GM18499 (cell line): ENCODE measurements around the gene SEMA3D.

ENCODE experiments used
- ATAC-seq: cut with Tn5 transposase; IDR thresholded peaks from one replicate; pipeline ENCODE4 v1.9.1; 2021; ENCODE audit warnings: moderate number of reproducible peaks; ENCODE audit not compliant: insufficient read depth, unreplicated experiment

SEMA3D gene

DNA sequence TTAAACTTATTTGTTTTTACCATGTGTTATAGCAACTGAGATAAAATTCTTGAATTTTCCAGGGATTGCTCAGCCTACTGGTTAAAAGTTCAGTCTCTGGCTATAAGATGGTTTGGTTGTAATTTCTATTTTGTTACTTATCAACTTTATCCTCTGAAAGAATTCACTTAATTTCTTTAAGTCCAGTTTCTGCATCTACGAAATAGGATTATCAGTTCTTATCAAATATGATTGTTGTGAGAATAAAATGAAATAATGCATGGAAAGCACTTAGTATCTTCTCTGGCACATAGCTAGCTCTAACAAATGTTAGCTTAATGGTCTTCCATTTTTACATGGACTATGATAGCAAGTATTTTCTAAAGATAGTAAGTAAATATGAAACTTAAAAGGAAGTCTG, 53.3 kb downstream of the SEMA3D start:
- ATAC-seq, result no peak

DNA sequence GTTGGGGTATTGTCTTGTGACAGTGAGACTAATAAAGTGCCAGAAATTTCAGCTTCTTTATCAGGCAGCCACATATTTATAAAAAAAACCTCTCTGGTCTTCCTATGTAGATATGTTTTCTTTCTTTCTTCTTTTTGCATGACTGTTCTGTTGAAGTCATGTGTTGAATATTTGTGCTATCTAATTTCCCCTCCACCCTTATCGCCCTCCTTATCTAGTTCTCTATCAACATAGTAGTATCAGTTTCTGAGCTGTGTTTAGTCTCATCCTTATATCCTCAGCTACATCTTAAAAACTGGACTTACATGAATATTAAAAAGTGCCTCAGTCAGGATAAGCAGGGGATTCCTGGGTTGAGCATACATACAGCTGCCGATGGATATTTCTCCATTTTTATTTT, 53.9 kb downstream of the SEMA3D start:
- no peak for ATAC-seq

DNA sequence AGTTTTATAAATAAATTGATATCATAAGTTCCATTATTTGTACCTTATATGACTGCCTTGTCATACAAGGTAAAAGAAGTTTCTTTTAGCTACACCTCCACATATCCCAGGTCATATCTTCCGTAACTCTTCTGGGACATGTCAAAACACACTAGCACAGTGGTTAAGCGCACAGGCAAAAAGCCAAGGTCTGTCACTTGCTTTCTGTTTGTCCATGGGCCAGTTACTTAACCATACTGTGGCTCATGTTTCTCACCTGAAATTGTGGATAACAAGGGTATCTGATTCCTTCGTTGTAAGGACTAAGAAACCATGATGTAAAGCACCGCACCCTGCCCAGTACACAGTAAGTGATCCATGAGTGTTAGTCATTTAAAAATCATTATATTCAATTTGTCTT, 56.2 kb downstream of the SEMA3D start:
- ATAC-seq, result no peak

DNA sequence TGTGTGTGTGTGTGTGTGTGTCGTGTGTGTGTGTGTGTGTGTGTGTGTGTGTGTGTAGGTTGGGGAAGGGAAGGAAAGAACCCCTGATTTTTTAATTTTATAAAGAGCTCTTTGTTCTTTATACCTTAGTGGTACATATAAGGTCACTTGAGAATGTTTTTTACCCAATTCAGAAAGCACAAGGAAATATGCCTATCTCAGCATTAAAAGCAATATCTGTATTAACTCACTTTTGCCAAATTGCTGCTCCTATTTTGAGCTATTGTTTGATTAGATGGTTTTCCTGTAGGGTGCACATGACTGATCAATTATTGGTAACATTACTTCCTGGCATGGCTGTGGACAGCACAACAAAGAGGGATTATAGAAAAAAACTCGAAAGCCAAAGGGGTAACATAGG, 60.5 kb downstream of the SEMA3D start:
- no peak for ATAC-seq

DNA sequence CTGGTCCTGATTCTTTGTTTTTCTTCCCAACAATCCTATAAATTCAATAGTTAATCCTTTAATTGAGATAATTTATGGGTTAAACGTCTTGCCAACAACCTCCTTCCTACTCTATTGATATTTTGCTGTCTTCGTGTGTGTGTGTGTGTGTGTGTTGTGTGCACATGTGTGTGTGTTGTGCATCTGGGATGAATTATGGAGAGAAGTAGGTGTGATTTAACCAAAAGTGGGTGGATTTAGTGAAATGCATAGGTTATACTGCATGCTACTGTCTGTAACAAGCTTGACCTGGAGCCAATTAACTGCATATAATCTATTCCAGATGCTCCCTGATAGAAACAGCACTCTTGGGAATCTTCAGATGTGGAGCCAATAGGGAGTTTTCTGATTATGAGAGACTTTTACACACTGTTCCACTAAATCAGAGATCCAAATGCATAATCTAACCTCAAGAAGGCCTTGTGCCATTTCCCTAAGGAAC, 61.2 kb downstream of the SEMA3D start:
- no peak for ATAC-seq

DNA sequence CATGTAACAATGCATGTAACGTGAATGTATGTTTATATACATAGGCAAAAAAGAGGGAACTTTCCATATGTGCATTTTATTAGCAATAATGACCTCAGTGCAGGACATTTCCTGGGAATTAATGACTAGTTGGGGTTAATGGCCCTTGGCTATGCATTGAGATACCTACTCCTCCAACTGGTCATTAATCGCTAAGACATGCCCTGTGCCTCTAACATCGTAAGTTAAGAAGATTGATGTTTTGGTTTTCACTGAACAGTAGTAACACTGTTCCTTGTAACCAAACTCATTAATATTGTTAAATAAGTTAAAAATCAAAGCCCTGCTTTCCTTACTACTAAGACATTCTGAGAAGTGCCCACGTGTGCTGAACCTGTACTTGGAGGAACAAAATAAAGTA, 61.7 kb downstream of the SEMA3D start:
- ATAC-seq, result no peak

DNA sequence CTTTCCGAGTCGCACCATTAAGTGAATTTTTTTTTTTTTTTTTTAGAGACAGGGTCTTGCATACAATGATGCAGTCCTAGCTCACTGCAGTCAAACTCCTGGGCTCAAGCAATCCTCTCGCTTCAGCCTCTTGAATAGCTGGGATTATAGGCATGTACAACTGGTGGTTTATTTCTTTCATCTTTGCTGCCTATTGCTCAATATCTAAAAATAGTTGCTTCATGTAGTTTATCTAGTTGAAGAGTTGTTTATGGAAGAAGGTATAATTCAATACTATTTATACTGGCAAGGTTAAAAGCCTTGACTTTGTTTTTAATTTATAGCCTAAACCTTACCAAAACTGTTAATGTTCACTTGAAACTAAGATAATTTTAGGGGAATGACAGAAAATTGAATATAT, 66.9 kb downstream of the SEMA3D start:
- no peak for ATAC-seq

DNA sequence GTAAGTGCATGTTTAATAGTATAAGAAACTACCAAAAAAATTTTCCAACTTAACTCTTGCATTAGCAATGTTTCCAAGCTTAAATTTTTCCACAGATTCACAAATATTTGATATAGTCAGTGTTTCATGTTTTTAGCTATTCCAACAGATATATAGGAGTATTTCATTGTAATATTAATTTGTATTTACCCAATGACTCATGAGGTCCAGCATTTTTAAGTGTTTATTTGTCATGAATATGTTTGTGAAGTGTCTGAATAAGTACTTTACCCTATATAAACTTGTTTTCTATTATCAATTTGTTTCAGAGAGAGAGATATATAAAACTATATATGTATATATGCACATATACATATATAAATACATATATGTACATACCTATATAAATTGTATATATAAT, 71.0 kb downstream of the SEMA3D start:
- no peak for ATAC-seq

DNA sequence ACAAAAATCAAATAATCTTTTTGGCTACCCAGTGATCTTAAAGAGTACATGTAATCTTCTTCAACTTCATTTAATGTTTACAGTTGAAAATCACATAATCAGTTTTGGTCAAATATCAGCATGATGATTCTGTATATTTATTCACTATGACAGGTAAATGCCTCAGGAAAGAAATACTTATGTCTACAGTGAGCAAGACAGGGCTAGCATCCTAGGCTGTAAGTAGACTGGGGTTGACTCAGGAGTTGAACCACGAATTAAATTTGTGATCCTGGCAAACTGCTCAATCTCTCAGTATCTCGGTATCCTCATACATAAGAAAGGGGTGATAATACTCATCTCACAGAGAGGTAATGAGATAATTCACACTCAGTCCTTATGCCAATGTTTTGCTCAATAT, 71.8 kb downstream of the SEMA3D start:
- ATAC-seq, result no peak

DNA sequence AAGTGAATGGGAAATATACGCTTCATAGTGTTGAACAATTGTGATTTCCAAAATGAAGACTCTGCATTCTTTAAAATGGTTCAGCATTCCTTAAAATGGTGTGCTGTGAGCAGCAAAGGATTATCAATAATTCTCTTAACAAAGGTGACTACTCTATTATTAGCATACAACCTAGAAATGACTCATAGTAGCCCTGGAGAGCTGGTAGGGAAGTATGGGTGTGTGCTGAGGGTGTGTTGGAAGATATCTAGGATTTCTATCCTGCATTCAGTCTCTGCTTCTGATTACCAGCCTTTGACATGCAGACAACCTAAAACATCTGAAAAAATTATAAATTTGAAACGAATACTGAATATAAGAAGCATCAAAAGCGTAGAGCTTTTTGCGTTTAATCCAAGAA, 72.5 kb downstream of the SEMA3D start:
- no peak for ATAC-seq

DNA sequence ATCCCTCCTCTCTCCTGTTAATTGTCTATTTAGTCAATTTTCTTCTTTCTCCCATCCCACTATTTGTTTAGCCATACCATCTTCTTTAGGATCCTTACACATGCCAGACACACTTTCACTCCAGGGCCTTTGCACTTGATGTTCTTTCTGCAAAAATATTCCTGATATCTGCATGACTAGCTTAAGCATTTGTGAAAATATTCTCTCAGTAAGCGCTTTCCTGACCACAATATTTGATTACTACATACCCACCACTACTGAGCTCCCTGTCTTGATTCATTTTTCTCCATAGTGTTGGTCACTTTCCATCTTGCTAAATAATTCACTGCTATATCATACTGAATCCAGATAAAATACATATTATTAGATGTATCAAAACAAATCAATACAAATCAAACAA, 75.1 kb downstream of the SEMA3D start:
- no peak for ATAC-seq

DNA sequence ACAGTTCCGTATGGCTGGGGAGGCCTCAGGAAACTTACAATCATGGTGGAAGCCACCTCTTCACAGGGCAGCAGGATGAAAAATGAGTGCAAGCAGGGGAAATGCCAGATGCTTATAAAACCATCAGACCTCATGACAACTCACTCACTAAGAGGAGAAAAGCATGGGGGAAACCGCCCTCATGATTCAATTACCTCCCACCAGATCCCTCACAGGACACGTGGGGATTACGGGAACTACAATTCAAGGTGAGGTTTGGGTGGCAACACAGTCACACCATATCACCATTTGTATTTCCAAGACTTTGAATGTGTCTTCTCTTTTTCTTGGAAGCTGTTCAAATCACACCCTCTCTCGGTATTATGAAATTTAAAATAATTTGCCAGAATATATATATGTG, 80.1 kb downstream of the SEMA3D start:
- ATAC-seq, result no peak

DNA sequence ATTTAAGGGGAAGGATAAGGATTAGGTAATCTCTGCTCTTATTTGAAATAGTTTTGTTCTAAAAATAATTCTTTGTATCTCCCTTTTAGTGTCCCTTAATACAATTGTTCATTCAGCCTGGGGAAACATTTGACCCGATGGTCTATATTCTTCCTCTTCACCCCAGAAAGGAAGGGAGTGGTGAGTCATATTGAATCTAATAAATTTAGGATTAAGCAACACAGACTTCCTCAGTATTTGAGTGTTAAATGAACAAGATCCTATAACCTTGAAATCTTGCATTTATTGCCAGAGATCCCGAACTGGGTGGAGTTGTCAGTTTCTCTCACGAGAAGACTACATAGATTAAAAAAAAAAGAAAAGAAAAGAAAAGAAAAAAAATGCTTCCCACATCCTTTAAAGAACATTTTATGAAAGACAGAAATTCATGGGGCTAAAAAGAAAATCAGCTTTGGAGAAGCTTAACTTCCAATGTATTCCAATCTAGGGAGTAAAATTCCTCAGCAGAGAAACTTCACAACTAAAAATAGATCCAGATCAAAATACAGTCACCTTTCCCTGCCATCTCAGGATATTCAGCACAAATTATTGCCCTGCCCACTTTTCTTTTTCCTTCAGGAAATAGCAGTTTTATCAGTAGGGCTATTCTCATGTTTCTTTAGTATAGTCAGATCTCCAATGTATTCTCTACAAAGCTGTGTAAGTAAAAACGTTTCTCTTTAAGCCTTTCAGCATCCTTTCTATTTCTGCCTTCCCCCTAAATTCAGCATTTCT, 82.2 kb downstream of the SEMA3D start:
- ATAC-seq, result no peak

DNA sequence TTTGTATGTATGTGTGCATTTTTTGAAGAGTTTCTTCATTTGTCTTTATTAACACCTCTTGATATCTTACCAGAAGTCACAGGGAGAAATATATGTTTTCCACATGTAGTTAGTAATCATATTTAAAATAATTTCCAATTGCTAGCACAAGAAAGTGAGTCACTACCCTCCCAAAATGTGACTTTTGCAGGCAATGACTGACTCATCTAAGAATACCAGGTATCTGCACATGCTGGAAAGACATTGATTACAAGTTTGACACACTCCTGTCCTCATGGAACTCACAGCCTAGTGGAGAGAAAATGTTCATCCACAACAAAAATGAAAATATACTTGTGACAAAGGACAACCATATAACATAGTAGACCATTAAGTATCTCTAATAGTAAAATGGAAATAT, 82.9 kb downstream of the SEMA3D start:
- ATAC-seq, result no peak

DNA sequence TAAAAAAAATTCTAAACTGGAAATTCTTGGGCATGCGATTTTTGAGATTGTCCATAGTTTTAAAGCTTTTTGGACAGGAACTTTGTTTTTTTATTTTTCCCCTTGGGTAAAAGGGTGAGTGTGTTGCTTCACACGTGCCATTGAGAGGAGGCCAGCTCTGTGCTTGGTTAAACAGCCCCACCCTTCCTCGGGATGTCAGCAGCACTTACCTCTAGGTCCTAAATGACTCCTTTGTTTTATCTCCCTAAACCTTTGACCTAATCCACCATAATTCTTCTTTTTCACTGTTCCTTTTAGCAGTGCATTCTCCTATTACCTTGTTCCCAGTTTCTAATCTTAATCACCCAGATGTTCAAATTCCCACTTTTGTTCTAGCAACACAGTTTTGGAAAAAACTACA, 83.5 kb downstream of the SEMA3D start:
- ATAC-seq, result no peak

DNA sequence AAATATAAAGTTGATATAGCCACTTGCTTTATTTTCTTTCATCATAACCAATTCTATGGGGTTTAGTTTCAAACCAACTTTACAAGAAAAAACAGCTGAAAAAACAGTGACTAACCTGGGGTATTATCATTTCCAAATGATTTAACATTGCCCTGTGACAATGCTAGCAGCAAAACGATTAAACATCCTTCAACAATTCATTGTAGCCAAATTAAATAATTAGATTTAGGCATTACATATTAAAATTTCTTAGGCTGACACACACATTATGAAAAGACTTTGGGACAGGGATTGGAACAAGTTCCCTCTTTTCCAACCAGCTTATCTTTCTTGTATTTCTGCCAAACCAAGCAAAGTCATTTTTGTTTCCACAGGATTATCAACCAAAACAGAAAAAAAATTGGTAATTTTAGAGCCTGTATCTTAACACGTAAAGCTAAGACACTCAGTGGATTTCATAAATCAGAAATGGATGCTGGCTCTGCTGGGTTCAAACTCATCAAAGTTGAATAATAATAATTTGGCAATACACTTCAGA, 84.0 kb downstream of the SEMA3D start:
- ATAC-seq, result no peak

DNA sequence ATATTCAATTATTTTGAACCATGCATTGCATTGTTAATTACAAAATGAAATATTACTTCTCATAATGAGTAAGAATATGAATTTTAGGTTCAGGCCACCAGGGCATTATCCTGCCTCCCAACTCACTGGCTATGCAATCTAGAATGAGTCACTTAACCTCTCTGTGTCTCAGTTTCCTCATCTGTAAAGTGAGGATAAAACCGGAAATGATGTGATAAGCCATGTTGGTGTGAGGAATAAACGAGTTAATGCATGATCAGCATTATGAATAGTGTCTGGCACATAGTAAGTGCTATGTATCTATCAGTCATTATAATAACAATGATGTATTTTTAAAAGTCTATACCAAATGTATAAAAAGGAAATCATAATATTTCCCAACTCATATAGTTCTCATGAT, 85.5 kb downstream of the SEMA3D start:
- no peak for ATAC-seq

DNA sequence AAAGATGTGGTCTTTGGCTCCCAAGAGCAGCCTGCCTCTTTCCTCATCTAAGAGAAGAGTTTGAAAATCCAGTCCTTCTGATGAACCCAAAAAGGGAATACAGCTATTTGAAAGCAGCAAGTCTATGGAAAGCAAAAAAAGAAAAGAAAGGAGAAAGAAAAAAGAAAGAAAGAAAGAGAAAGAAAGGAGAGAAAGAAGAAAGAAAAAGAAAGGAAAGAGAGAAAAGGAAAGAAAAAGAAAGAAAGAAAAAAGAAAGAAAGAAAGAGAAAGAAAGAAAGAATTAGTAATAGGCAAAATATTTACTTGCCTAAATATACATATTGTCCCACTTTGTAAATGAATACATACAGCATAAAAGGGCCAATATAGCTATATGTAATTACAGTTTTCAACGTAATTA, 89.0 kb downstream of the SEMA3D start:
- no peak for ATAC-seq

DNA sequence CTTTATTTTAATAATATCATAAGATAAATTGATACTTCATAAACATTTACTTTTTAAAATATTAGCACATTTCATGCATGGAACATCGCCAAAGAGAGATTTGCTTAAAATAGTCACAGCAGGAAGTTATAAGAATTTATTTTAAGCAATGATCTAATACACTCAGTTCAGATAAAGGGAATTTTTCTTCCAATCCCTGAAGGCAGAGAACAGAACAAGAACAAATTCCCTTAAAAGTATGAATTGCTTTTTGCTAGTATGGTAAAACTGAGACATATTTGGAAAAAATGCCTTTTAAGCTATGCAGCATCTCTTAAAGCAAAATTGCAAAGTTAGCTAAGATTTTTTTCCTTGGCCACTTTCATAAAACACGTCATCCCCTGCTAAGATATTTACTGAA, 91.0 kb downstream of the SEMA3D start:
- no peak for ATAC-seq

DNA sequence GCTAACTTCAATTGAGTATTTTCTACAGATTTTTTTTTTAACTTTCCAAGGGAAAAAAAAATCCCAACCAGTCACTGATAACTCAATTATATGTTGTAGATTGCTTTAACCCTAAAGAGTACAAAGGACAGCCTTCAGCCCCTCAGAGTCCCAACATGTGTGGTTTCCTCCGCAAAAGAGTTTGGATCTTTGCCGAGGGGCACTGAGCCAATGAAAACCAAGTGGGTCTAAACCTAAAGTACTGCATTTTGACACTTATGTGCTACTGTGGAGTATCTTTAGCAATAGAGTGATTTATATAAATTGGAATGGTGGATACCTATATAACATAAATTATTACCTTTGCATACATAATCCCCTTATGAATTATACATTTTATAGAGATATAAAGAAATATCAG, 91.5 kb downstream of the SEMA3D start:
- no peak for ATAC-seq

DNA sequence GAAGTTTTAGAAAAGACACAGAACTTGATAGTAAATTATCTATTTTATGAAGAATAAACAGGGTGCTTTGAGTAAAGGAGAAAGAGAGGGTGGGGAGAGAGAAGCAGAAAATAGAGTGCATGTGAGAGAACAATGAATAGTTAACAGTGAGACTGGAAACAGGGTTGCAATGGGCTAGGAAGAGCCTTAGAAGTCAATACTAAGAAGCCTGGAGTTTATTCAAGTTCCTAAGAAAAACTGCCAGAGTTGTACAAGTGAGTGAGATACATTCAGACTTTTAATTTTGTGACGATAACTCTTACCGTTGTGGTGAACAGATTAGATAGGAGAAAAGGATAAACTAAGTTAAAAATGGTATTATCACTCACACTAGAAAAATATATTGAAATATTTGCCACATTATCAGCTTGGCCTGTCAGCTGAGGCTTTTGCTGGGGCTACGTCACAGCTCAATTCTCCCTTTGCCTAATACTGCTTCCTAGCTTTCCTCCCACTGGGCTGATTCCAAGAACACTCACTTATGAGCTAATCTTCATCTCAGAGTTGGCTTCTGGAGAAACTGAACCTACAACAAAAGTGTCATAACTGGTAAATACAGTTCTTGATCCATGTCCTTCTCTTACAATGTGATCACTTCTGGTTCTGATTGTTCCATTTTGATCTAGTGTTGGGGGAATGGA, 92.7 kb downstream of the SEMA3D start:
- no peak for ATAC-seq

DNA sequence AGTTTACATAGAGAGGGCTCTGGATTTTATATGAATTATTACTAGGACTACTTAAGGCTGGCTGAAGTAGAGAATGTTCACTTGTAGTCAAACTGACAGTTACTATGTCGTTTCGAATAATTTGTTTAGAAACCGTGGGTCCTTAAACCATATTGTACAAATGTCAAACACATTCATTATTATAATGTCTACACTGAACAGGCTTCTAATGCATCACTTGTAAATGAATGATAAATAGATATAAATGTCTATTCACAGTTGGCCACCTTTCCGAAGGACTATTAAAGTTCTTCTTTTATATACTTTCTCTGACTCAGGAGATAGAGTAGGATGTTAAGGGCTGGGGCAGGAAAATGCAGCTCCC, 95.3 kb downstream of the SEMA3D start:
- no peak for ATAC-seq
